GM12892 (cell line): Measurements from ENCODE around the gene RPGR.
A peak's percentile ranks its signal among the peaks of the same experiment; 100 is the strongest.

Experiments
- DNase-seq: peaks from one replicate; pipeline ENCODE4 v3.0.0; 2011; ENCODE audit not compliant: insufficient read length
- FAIRE-seq: peaks from 2 replicates; lab custom pipeline; 2011; peaks lifted over from hg19 to GRCh38; lab: Jason Lieb, UNC
- POLR2A ChIP-seq: IDR thresholded peaks from 2 replicates; pipeline ENCODE4 v1.6.1; 2011; ENCODE audit warnings: low read depth, low read length, control low read depth
- POLR2AphosphoS5 ChIP-seq: IDR thresholded peaks from 2 replicates; pipeline ENCODE4 v1.6.1; 2011; ENCODE audit warnings: low read depth, low read length, control low read depth
- TAF1 ChIP-seq: IDR thresholded peaks from 2 replicates; pipeline ENCODE4 v1.6.1; 2011; ENCODE audit warnings: low read depth, mild to moderate bottlenecking, control low read depth, low read length, borderline replicate concordance

RPGR gene

DNA sequence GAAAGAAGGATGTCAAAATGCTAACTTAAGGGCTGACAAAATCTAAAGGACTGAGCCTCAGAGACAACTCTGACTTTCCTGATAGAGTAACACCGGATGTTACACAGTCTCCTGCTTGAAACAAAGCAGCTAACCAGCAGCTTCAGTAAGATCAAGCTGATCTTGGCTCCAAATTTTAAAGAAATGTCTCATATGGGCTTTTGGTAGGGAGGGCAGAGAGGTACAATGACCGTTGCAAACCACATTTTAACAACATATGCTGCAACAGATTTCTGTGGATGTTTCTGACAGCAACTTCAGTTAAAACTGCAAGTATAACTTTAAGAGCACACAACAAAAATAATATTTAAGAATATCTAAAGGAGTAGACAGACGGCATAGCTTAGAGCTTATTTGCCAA is 9.1 kb downstream of the RPGR start:
- FAIRE-seq (no peak), DNase-seq (no peak)
- TF ChIP-seq POLR2AphosphoS5: no peak
- no peak for TF ChIP-seq TAF1
- TF ChIP-seq POLR2A: no peak

DNA sequence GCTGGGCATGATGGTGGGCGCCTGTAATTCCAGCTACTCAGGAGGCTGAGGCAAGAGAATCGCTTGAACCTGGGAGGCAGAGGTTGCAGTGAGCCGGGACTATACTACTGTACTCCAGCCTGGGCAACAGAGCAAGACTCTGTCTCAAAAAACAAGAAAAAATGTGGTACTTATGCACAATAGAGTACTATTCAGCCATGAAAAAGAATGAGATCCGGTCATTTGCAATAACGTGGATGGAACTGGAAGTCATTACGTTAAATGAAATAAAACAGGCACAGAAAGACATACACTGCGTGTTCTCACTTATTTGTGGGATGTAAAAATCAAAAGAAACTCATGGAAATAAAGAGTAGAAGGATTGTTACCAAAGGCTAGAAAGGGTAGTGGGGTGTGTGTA is 12.1 kb downstream of the RPGR start:
- DNase-seq: no peak
- FAIRE-seq: no peak
- TF ChIP-seq TAF1: no peak
- no peak for TF ChIP-seq POLR2AphosphoS5
- TF ChIP-seq POLR2A: no peak

DNA sequence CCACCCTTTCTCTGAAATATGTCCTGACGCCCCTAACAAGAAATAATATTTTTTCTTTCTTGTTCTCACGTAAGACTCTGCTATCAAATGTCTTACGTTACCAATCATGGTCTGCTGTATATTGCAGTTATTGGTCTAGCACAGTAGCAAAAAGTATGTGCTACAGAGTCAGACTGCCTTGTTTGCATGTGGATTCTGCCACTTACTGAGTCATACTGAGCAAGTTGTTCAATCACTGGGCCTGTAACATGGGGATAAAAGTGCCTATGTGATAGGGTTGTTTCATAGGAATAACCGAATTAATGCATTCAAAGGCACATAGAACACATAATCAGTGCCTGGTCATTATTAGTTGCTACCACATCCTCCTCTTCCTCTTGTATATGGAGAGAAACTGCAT is 14.1 kb downstream of the RPGR start:
- TF ChIP-seq POLR2A (no peak), POLR2AphosphoS5 (no peak), TAF1 (no peak)
- DNase-seq (no peak), FAIRE-seq (peak; percentile 5)

DNA sequence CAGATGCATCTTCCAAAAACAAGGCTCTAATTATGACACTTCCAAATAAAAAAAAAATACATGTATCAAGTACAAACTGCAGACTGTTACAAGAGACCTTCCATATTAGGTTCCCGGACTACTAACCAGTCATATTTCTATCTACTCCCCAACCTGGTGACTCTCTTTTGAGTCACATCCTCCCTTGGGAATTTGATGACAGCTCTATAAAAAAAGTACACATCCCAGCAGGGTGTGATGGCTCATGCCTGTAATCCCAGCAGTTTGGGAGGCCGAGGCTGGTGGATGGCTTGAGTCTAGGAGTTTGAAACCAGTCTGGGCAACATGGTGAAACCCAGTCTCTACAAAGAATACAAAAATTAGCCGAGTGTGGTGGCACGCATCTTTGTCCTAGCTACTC is 14.9 kb downstream of the RPGR start:
- DNase-seq (no peak), FAIRE-seq (no peak)
- TF ChIP-seq POLR2A: no peak
- no peak for TF ChIP-seq POLR2AphosphoS5
- TF ChIP-seq TAF1: no peak

DNA sequence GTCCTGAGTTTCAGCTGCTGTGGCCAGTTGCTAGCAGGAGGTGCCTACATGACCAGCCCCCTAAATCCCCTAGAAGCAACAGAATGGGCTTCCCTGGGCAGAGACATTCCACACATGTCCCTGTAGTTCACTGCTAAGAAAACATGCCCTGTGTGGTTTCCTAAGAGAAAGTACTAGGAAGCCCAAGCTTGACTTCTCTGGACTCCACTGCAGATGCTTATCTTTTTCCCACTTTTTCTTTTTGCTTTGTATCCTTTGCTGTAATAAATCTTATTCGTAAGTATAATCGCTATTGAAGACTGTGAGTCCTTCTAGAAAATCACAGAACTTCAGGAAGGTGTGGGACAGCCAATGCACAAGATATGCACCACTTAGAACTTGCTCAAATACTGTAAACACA is 15.6 kb downstream of the RPGR start:
- no peak for DNase-seq
- FAIRE-seq: no peak
- no peak for TF ChIP-seq POLR2AphosphoS5
- no peak for TF ChIP-seq TAF1
- TF ChIP-seq POLR2A: no peak

DNA sequence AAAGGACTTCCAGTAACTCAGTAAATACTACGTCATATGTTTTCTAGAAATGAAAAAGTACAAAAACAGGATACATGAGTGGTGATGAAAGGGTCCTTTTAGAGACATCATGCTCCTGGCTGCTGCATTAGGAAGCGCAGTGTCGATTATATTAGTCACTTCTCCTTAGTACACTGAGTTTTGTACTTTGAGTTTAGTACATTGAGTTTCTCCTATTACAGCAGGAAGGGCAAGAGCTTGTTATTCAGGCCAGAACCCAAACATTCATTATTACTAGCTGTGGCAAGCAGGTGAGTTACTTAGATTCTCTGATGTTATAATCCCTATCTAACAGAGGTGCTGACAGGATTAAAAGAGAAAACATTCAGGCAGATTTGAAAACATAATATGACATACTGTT is 21.3 kb downstream of the RPGR start:
- FAIRE-seq: no peak
- TF ChIP-seq TAF1 (no peak), POLR2A (no peak), POLR2AphosphoS5 (no peak)
- no peak for DNase-seq

DNA sequence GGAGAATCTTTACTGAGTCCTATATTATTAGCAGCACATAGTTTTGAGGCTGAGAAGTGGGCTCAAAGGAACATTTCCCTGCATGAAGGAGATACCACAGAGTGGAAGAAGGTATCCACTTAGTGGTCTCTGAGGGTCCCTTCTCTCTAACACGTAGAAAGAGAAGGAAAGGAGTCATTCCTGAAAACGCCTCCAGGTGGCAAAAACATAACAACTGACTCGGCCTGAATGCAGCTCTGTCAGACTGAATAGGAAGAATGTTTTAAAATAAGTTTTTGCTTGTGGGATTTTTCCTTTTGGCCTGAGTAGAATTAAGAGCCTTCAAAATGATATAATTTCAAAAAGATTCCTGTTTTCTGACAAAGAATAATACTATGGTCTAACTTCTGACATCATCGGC is 23.3 kb downstream of the RPGR start:
- FAIRE-seq (no peak), DNase-seq (no peak)
- TF ChIP-seq TAF1 (no peak), POLR2AphosphoS5 (no peak), POLR2A (no peak)

DNA sequence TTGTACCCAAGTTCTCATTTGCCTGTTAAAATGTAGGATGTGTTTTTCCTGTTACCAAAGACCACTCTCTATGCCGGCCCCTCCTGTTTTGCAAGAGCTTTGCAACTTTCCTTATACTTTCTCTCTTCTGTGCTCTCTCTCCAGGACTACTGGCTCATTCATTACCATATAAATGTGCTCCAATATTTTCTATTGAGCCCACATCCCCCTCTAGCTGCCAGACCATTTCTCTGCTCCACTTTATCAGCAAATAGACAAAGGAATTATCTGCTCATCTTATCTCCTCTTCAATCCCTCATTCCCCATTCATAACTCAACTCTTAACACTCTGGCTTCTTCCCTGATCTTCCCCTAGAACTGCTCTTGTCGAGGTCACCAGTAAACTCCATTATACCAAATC is 33.6 kb downstream of the RPGR start:
- no peak for DNase-seq
- no peak for FAIRE-seq
- TF ChIP-seq POLR2AphosphoS5 (no peak), POLR2A (no peak), TAF1 (no peak)

DNA sequence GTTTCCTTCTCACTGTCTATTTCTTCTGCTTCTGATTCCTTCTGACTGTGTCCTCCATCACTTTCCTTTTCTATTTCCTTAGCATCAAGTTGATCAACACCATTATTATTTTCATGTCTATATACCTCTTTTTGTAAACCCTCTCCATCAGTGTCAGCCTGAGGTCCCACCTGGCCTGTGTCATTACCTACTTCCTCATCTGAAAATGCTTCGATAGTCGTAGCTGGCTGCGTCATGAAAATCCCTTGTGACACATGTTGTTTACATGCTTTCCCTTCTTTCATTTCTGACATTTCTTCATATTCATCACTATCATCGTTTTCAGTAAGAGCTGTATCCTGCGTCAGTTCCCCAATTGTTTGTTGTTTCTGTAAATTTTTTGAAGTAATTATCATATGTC is 39.6 kb downstream of the RPGR start:
- no peak for DNase-seq
- FAIRE-seq: no peak
- TF ChIP-seq POLR2AphosphoS5: no peak
- no peak for TF ChIP-seq POLR2A
- no peak for TF ChIP-seq TAF1

DNA sequence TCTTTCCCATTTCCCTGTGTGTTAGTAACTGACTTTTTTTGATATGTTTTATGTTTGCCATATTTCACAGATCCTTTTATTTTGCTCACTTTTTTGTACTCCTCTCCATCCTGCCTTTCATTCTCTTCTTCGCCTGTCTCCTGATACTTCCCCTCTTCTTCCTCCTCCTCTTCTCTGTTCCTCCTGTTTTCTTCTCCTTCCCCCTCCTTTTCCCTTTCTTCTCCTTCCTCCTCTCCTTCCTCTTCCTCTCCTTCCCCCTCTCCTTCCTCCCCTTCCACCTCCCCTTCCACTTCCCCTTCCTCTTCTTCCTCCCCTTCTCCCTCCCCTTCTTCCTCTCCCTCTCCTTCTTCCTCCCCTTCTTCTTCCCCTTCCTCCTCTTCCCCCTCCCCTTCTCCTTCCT is 41.7 kb downstream of the RPGR start:
- no peak for DNase-seq
- FAIRE-seq: no peak
- TF ChIP-seq POLR2A: no peak
- TF ChIP-seq TAF1: no peak
- TF ChIP-seq POLR2AphosphoS5: no peak

DNA sequence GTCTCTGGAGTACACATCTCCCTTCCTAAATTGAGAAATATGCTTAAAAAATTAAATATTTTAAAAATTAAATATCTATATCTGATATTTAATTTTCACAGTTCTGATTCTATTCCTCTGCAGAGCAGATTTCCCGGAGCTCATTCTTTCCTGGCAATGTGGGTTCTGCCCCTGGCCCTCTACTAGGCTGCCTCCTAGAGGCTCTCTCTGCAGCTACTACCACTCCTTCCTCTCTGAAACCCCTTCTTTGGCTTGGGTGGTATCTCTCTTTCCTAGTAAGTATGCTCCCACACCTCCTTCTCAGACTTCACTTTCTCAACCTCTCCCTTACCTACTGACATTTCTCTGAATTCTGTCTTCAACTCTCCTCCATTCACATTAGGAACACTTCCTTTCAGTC is 45.3 kb downstream of the RPGR start:
- no peak for FAIRE-seq
- no peak for DNase-seq
- TF ChIP-seq POLR2A (no peak), POLR2AphosphoS5 (no peak), TAF1 (no peak)

DNA sequence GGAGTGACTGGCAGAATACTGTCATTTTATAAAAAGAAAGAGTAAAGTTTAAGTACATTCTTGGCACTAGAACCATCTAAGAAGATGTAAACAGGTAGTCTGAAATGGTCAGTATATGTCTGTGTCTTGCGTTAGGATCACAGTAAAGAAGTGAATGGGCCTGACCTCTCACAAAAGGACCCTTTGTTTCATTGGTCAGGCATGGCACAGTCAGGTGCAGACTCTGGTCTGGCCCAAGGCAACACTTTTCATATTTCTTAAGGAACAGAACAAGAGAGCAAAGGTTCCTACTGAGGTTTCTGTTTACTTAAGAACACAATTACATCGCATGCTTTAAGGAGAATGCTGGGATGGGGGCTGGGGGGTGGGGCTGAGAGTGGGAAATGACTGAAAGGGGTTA is 48.1 kb downstream of the RPGR start:
- FAIRE-seq (no peak), DNase-seq (no peak)
- TF ChIP-seq POLR2AphosphoS5 (no peak), TAF1 (no peak), POLR2A (no peak)

DNA sequence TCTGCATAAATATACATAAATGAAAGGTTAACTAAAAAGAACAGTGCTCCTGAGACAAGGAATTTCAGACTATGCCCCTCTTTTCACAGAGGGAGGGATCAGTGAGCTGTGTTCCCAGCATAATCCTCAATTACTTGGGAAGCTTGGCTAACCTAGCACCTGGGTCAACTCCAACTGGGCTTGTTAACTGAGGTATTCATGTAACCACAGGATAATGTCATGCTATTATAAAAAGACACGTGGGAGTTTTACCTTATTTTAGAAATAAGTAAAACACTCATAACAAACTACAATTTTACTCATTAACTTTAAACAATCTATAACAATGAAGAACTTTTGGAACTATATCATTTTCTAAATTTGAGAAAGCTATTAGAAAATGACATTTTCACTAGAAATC is 48.6 kb downstream of the RPGR start:
- TF ChIP-seq POLR2AphosphoS5: no peak
- no peak for TF ChIP-seq POLR2A
- TF ChIP-seq TAF1: no peak
- DNase-seq: no peak
- no peak for FAIRE-seq
